GM21786 (cell line): ENCODE data around the gene SLF2.
"Not testable (repeated sequence)": the region's sequence is repeated elsewhere in the genome, so short reads cannot be mapped to it uniquely, and the experiment has no call there.

ENCODE experiments used
- ATAC-seq: cut with Tn5 transposase; IDR thresholded peaks from one replicate; pipeline ENCODE4 v1.9.1; 2021; ENCODE audit not compliant: unreplicated experiment

The SLF2 gene

GRCh38 chr10:100945754-100946153 is 33.0 kb downstream of the SLF2 start:
- no peak for ATAC-seq

GRCh38 chr10:100948916-100949315 is 36.2 kb downstream of the SLF2 start:
- no peak for ATAC-seq

- ATAC-seq: no peak
Observed at GRCh38 chr10:100960251-100960650, 47.5 kb downstream of the SLF2 start.

- ATAC-seq: no peak
Observed at GRCh38 chr10:100962351-100963080, 49.8 kb downstream of the SLF2 start.

- ATAC-seq: no peak
Observed at GRCh38 chr10:100963826-100964225, 51.1 kb downstream of the SLF2 start.

GRCh38 chr10:100965820-100966219 is 53.1 kb downstream of the SLF2 start:
- no peak for ATAC-seq

GRCh38 chr10:100966887-100967286 is 54.1 kb downstream of the SLF2 start:
- no peak for ATAC-seq

GRCh38 chr10:100967332-100967731 is 54.6 kb downstream of the SLF2 start:
- no peak for ATAC-seq

- no peak for ATAC-seq
Observed at GRCh38 chr10:100968062-100968736, 55.4 kb downstream of the SLF2 start.

GRCh38 chr10:100968863-100969186 is 56.1 kb downstream of the SLF2 start:
- no peak for ATAC-seq

- ATAC-seq: peak; percentile 64
Observed at GRCh38 chr10:100969187-100970075, 56.7 kb downstream of the SLF2 start, which contains the start of gene SEMA4G. SEMA4G (plus strand) TSS chr10:100969504; CDS start chr10:100972913, 3,409 bp downstream.

- no peak for ATAC-seq
Observed at GRCh38 chr10:100970076-100970913, 57.5 kb downstream of the SLF2 start.

GRCh38 chr10:100970914-100971811 is 58.4 kb downstream of the SLF2 start:
- no peak for ATAC-seq

- ATAC-seq: no peak
Observed at GRCh38 chr10:100972115-100972903, 59.5 kb downstream of the SLF2 start.

GRCh38 chr10:100972904-100973535 is 60.3 kb downstream of the SLF2 start:
- ATAC-seq: no peak

GRCh38 chr10:100975397-100975796 is 62.6 kb downstream of the SLF2 start:
- not testable (repeated sequence) for ATAC-seq

- no peak for ATAC-seq
Observed at GRCh38 chr10:100976906-100977305, 64.1 kb downstream of the SLF2 start.

GRCh38 chr10:100977436-100977835 is 64.7 kb downstream of the SLF2 start:
- ATAC-seq: no peak
